Activated CD8-positive, alpha-beta T cell treated with anti-CD3 and anti-CD28 coated beads for 36 hours (primary cell): ENCODE results near the gene CLEC20A. TPM values are rescaled to one million over a fixed set of nuclear protein-coding genes. Genes with fewer than 3 reads are reported as not detected.

Experiments used
- ATAC-seq: fragments of 200-7000 bp; cut with Tn5 transposase; one replicate; pipeline ENCODE4 v1.10.0; 2021; ENCODE audit warnings: mild to moderate bottlenecking, moderate library complexity
- CTCF ChIA-PET: fragments of 350-600 bp; sonication (Branson Sonifier 250); formaldehyde crosslinking; loops from one replicate; lab custom pipeline; 2021; ENCODE audit warnings: antibody characterized with exemption; lab: Charles Lee
- POLR2A ChIA-PET: fragments of 350-600 bp; sonication (Branson Sonifier 250); formaldehyde crosslinking; loops from one replicate; lab custom pipeline; 2021; ENCODE audit warnings: antibody characterized with exemption; lab: Charles Lee
- DNase-seq: peaks from one replicate; pipeline ENCODE4 v3.0.0-alpha.2; 2020
- H3K27ac Mint-ChIP-seq: one replicate; pipeline ENCODE4 v1.8.0; 2021; ENCODE audit warnings: mild to moderate bottlenecking, mixed read lengths
- H3K27me3 Mint-ChIP-seq: one replicate; pipeline ENCODE4 v1.8.0; 2021; ENCODE audit warnings: mixed read lengths
- H3K36me3 Mint-ChIP-seq: one replicate; pipeline ENCODE4 v1.8.0; 2021; ENCODE audit warnings: low read depth, mixed read lengths
- H3K4me1 Mint-ChIP-seq: one replicate; pipeline ENCODE4 v1.8.0; 2021; ENCODE audit warnings: low read depth, mixed read lengths
- H3K4me3 Mint-ChIP-seq: one replicate; pipeline ENCODE4 v1.8.0; 2021; ENCODE audit warnings: mild to moderate bottlenecking, moderate library complexity, mixed read lengths
- H3K9me3 Mint-ChIP-seq: one replicate; pipeline ENCODE4 v1.8.0; 2021; ENCODE audit warnings: mixed read lengths
- intact Hi-C: fragments of 100-400 bp; cut with micrococcal nuclease; formaldehyde crosslinking; loops from one replicate; pipeline ENCODE4 v1.10.0; 2022
- total RNA-seq, 2 experiments: library from RNA; stranded (reverse); gene quantifications; one replicate each; pipeline ENCODE4 v1.2.3, GENCODE V29; 2021
- TF ChIP-seq, protein P1 (sequence below): fragments of 200-600 bp; IDR thresholded peaks from one replicate; pipeline ENCODE4 v1.8.0; 2022; ENCODE audit warnings: antibody characterized with exemption, mild to moderate bottlenecking

CLEC20A gene
- total RNA-seq, 2 experiments from 2014 or later: not detected

DNA sequence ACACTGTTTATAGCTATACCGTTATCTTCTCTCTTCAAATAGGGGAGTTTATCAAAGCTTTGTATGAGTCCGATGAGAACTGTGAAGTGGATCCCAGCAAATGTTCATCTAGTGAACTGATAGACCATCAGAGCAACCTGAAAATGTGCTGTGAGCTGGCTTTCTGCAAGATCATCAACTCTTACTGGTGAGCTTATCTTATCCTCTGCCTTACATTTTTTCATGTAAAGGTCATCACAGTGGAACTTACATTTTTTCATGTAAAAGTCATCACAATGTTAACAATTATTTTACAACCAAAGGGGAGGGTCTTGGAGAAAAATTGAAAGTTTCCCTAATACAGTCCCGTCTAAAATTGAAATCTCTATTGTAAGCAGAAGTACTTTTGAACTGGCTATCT is 45.2 kb downstream of the CLEC20A start:
- no peak for DNase-seq

DNA sequence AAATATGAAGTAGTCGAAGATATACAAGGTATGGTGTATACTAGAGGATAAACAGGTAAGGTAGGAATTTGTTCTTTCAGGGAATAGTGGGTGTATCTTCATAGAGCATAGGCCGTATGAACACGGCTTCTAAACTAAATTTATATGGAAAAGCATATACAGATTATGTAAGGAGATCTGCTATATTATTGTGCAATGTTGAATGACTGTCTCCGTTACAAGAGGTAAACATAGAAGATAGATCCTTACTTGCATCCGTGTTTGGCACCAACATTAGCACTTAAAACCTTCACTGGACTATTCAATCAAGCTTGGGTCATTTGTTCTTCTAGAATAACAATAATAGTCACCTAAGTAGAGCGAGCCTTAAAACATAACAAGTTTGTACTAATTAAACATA is 45.9 kb downstream of the CLEC20A start:
- H3K36me3 Mint-ChIP-seq: no peaks in the 10 kb centered on the region
- no peaks in the 10 kb centered on the region for H3K27me3 Mint-ChIP-seq
- TF ChIP-seq, protein P1, sequence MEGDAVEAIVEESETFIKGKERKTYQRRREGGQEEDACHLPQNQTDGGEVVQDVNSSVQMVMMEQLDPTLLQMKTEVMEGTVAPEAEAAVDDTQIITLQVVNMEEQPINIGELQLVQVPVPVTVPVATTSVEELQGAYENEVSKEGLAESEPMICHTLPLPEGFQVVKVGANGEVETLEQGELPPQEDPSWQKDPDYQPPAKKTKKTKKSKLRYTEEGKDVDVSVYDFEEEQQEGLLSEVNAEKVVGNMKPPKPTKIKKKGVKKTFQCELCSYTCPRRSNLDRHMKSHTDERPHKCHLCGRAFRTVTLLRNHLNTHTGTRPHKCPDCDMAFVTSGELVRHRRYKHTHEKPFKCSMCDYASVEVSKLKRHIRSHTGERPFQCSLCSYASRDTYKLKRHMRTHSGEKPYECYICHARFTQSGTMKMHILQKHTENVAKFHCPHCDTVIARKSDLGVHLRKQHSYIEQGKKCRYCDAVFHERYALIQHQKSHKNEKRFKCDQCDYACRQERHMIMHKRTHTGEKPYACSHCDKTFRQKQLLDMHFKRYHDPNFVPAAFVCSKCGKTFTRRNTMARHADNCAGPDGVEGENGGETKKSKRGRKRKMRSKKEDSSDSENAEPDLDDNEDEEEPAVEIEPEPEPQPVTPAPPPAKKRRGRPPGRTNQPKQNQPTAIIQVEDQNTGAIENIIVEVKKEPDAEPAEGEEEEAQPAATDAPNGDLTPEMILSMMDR: no peak
- intact Hi-C loops: no loop called here
- no peak overlapping the region for H3K4me3 Mint-ChIP-seq
- H3K9me3 Mint-ChIP-seq: no peaks in the 10 kb centered on the region
- POLR2A ChIA-PET: no interaction called here
- CTCF ChIA-PET: interaction anchor here (1.0 kb wide), 1 partner anchor 51 kb away, joined by 3 read pairs; no protein-coding TSS in a partner anchor
- H3K27ac Mint-ChIP-seq: no peak overlapping the region
- no peak for DNase-seq
- no peak for ATAC-seq
- no peaks in the 10 kb centered on the region for H3K4me1 Mint-ChIP-seq

More for the DNA sequence above, 45.2 kb downstream of the CLEC20A start:
- no peaks in the 10 kb centered on the region for H3K9me3 Mint-ChIP-seq
- H3K27ac Mint-ChIP-seq: no peak overlapping the region
- no peak for ATAC-seq
- intact Hi-C loops: no loop called here
- H3K27me3 Mint-ChIP-seq: no peaks in the 10 kb centered on the region
- no peak overlapping the region for H3K4me3 Mint-ChIP-seq
- H3K36me3 Mint-ChIP-seq: no peaks in the 10 kb centered on the region
- POLR2A ChIA-PET: no interaction called here
- CTCF ChIA-PET: interaction anchor here (1.0 kb wide), 1 partner anchor 51 kb away, joined by 3 read pairs; no protein-coding TSS in a partner anchor
- TF ChIP-seq, protein P1: no peak
- H3K4me1 Mint-ChIP-seq: no peaks in the 10 kb centered on the region

DNA sequence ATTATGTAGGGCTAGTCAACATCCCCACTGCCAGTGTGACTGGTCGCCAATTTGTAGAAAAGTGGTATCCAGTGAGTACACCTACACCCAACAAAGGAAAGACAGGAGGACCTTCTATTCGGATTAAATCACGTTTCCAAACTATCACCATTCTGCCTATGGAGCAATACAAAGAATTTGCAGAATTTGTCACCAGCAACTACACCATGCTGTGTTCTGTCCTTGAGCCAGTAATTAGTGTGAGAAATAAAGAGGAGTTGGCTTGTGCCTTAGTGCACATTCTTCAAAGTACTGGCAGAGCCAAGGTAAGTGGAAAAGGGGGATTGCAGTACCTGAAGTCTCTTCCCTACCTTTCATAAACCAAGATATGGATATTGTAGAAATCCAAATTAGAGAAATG is 53.8 kb downstream of the CLEC20A start:
- Mint-ChIP-seq H3K27me3 (peaks cover 17% of the 10 kb centered on the region), H3K4me3 (no peak overlapping the region), H3K9me3 (no peaks in the 10 kb centered on the region), H3K4me1 (no peaks in the 10 kb centered on the region), H3K36me3 (no peaks in the 10 kb centered on the region), H3K27ac (no peak overlapping the region)
- TF ChIP-seq, protein P1: no peak
- DNase-seq (no peak), ATAC-seq (no peak)
- intact Hi-C loops: no loop called here
- ChIA-PET POLR2A (no interaction called here), CTCF (interaction anchor here (1.4 to 1.9 kb wide), 3 partner anchors 34 to 143 kb away, joined by 3 to 5 read pairs (median 4); no protein-coding TSS in a partner anchor)

DNA sequence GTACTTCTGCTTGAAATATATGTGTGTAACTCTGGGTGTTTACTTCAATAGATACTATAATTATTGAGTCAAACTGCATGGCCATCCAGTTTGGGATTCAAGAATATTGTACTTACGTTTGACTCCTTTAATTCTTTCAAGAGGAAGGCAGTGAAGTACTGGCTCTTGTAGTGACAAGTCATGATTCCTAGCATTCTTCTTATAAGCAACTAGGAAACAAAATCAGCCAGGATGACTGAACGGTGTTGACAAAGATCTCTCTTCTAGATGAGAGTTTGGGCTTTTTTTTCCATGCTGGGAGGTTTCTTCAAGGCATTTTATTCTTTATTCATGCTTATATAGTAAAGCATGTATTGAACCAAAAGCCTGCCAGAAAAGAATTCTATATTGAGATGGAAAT is 58.3 kb downstream of the CLEC20A start:
- H3K9me3 Mint-ChIP-seq: no peaks in the 10 kb centered on the region
- ChIA-PET POLR2A (no interaction called here), CTCF (interaction anchor here (0.7 kb wide), 1 partner anchor 16 kb away, joined by 3 read pairs; no protein-coding TSS in a partner anchor)
- intact Hi-C loops: no loop called here
- DNase-seq (no peak), ATAC-seq (no peak)
- H3K27ac Mint-ChIP-seq: no peak overlapping the region
- TF ChIP-seq, protein P1: no peak
- H3K4me1 Mint-ChIP-seq: no peaks in the 10 kb centered on the region
- no peaks in the 10 kb centered on the region for H3K36me3 Mint-ChIP-seq
- no peak overlapping the region for H3K4me3 Mint-ChIP-seq
- H3K27me3 Mint-ChIP-seq: peaks cover 15% of the 10 kb centered on the region

DNA sequence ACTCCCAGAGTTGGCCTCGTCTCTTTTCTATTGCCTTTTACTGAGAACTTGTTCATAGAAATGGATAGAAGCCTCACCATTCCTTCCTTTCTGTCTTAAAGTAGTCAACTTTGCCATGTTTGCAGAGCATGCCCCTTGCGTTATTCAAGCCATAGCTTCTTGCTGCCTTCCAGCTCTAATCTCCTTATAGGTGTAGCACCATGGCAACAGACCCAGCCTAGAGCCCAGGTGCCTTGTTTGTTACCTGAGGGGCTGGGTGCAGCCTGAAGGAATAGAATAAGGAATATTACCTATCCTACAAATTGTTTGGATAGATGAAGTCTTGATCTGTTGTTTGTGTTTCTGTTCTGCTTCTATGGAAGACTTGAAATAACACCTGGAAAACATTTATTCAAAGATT is 59.9 kb downstream of the CLEC20A start:
- Mint-ChIP-seq H3K4me1 (no peaks in the 10 kb centered on the region), H3K36me3 (no peaks in the 10 kb centered on the region), H3K27ac (no peak overlapping the region), H3K9me3 (no peaks in the 10 kb centered on the region), H3K27me3 (peaks cover 10% of the 10 kb centered on the region), H3K4me3 (no peak overlapping the region)
- CTCF ChIA-PET: interaction anchor here (1.1 kb wide), 1 partner anchor 137 kb away, joined by 3 read pairs; no protein-coding TSS in a partner anchor
- POLR2A ChIA-PET: no interaction called here
- no peak for DNase-seq
- intact Hi-C loops: no loop called here
- ATAC-seq: no peak
- TF ChIP-seq, protein P1: no peak
